GM21526 (cell line): ENCODE data around the gene PAEP.
"Not testable (repeated sequence)": the region's sequence is repeated elsewhere in the genome, so short reads cannot be mapped to it uniquely, and the experiment has no call there.

ENCODE experiments used
- ATAC-seq: cut with Tn5 transposase; IDR thresholded peaks from one replicate; pipeline ENCODE4 v1.9.1; 2021; ENCODE audit warnings: moderate library complexity; ENCODE audit not compliant: unreplicated experiment, low FRiP score

Gene PAEP

GRCh38 chr9:135549478-135550343, 11.8 kb upstream of the PAEP start:
- not testable (repeated sequence) for ATAC-seq

GRCh38 chr9:135550344-135550918, 11.1 kb upstream of the PAEP start:
- no peak for ATAC-seq

GRCh38 chr9:135551031-135551430, 10.5 kb upstream of the PAEP start:
- ATAC-seq: no peak

DNA sequence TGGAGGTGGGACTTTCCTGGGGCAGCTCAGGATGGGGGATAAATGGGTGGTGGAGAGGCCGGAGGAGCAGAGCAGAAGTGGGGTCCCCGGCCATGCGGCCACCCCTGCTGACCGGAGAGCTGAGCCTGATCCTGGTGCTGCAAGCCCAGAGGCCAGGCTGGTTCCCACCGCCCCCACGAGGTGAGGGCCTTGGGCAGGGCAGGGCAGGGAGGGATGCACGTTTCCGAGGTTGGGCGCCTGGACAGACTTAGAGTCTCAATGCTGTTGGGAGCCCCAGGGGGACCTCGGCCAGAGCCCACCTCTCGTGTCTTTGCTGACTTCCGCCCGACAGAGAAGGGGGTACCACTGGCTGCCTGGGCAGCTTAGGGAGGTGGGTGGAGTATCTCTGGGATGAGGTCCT, 10.1 kb upstream of the PAEP start:
- no peak for ATAC-seq

DNA sequence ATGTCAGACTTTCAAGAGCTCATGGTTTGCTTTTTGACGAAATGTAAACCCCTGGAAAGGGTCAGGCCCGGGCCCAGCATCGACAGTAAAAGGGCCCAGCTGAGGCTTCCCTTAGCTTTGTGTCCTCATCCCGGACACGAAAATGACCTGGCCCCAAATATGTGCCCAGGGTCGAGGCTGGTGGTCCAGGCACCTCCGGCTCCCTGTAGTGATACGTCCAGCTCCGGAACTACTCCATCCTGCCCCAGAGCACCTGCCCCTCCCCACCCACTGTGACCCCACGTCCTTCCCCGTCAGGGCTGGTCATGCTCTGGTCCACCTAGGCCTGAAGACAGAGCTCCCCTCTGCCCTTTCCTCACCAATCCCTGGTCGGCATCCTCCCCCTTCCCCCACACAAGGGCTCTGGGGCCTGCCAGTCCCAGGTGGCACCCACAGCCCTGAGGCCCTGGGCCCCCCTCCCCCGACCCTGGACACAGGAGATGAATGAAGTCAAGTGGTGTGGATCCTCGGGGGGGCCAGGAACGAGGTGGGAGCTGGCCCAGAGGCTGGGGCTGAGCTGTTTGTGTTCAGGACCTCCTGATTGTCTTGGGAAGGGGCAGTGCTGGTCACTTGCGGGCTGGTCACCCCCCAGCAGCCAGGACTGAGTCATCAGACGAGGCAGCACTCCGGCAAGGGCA, 9.4 kb upstream of the PAEP start:
- no peak for ATAC-seq

- no peak for ATAC-seq
Measured at GRCh38 chr9:135552698-135553171, 8.8 kb upstream of the PAEP start.

GRCh38 chr9:135554718-135555117, 6.8 kb upstream of the PAEP start:
- ATAC-seq: no peak

GRCh38 chr9:135555203-135555602, 6.4 kb upstream of the PAEP start:
- ATAC-seq: no peak

GRCh38 chr9:135555910-135556309, 5.6 kb upstream of the PAEP start:
- ATAC-seq: no peak

- ATAC-seq: no peak
Measured at GRCh38 chr9:135559606-135560005, 1.9 kb upstream of the PAEP start.

DNA sequence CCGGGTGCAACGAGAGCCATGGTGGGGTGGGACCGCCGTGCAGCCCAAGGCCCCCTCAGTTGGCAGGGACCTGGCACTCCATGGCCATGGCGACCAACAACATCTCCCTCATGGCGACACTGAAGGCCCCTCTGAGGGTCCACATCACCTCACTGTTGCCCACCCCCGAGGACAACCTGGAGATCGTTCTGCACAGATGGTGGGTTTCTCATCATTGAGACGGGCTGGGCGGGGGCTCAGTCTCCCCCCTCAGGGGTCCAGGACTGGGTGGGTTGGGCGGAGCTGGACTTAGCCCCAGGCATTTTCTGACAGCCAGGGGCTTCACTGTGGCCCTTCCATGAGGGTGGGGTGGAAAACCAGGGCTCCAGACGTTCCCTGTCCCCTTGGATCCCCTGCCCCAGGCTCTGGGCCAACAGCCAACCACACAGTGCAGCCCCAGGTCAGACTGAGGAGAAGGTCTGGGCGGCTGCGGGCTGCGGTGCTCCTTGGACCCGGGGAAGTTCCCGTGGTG, 734 bp downstream of the PAEP start:
- no peak for ATAC-seq

- ATAC-seq: no peak
Measured at GRCh38 chr9:135563039-135563476, 1.5 kb downstream of the PAEP start.

DNA sequence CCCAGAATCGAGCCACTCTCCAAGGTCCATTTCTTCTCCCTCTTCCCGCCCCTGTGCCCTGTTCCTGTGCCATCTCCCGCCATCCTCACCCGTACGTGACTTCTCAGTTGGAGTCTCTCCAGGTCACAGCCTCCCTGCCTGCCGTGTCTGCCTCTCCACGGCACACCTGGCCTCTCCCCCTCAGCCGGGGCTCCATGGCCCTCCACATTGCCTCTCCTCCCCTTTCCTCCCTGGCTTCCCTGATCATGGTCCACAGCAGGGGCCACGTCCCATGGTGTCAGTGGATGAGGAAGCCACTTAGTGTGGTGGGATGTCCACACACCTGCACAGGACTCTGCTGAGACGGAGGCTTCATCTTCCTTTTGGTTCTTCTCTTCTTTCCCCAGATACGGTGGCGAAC, 2.3 kb downstream of the PAEP start:
- no peak for ATAC-seq

DNA sequence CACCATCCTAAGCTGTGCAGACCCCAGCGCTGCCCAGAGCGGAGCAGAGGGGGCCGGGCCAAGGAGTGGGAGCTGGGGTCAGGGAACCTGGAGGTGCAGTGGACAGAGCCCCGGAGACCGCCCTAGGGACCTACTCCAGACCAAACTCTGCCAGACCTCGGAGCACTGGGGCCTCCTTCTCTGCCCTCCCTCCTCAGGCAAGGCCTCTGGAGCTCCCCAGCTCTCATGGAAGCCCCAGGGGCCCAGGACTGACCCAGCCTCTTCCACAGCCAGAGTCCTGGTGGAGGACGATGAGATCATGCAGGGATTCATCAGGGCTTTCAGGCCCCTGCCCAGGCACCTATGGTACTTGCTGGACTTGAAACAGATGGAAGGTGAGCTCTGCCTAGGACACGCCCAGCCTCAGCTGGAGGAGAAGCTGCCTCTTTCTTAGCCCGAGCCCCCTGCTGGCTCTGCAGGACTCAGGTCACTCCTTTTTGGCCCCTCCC, 3.6 kb downstream of the PAEP start:
- ATAC-seq: no peak

GRCh38 chr9:135565636-135566035, 4.1 kb downstream of the PAEP start:
- no peak for ATAC-seq

GRCh38 chr9:135566552-135566951, 5.0 kb downstream of the PAEP start:
- ATAC-seq: no peak

GRCh38 chr9:135567311-135567710, 5.8 kb downstream of the PAEP start:
- ATAC-seq: no peak

- ATAC-seq: no peak
Measured at GRCh38 chr9:135568026-135568425, 6.5 kb downstream of the PAEP start.

DNA sequence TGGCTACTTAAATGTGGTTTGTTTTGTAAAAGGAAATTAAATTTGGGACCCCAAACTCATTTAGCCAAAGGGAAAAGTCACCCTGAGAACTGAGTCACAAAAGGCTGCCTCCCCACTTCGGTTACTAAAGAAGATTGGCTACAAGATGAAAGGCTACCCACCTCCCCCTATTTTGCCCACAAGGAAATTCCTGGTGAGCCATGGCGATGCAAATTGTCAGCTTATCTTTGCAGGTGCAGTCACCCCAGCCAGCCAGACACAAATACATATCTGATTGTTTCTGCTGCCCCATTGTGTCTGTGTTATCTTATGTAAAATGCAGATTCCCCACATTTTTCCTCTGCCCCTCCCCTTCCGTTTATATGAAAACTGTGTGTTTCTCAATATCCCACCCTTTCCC, 8.9 kb downstream of the PAEP start:
- no peak for ATAC-seq

GRCh38 chr9:135572233-135572632, 10.7 kb downstream of the PAEP start:
- no peak for ATAC-seq

DNA sequence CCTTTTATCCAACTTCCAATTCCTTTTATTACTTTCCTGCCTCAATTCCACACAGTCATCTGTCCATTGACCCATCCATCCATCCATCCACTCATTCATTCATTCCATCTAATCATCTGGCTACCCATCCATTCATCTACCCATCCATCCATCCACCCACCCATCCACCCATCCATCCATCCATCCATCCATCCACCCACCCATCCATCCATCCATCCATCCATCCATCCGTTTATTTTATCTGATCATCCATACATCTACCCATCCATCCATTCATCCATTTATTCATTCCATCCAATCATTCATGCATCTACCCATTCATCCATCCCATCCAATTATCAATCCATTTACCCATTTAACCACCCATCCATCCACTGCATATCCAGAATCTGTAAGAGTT, 11.6 kb downstream of the PAEP start:
- no peak for ATAC-seq
